H9 (cell line): ENCODE results near the gene DOHH. TPM values are rescaled to one million over a fixed set of nuclear protein-coding genes. Genes with fewer than 3 reads are reported as not detected.

Source experiments
- DNase-seq: peaks from one replicate; pipeline ENCODE4 v3.0.0-alpha.2; 2017
- H2AFZ ChIP-seq: one replicate; pipeline ENCODE4 v1.6.1; 2013; ENCODE audit warnings: mild to moderate bottlenecking, low read length, control low read depth, moderate library complexity
- H2AK5ac ChIP-seq: 2 replicates; pipeline ENCODE4 v1.6.1; 2013; ENCODE audit warnings: low read length, control low read depth, mixed read lengths; ENCODE audit not compliant: insufficient read length
- H2BK120ac ChIP-seq: one replicate; pipeline ENCODE4 v1.6.1; 2013; ENCODE audit warnings: low read depth, mild to moderate bottlenecking, low read length, control low read depth, inconsistent platforms; ENCODE audit not compliant: poor library complexity, severe bottlenecking
- H2BK12ac ChIP-seq: 2 replicates; pipeline ENCODE4 v1.6.1; 2013; ENCODE audit warnings: low read length, control low read depth, mixed read lengths, low read depth; ENCODE audit not compliant: insufficient read length
- H2BK15ac ChIP-seq: 2 replicates; pipeline ENCODE4 v1.6.1; 2013; ENCODE audit warnings: low read depth, low read length, control low read depth
- H2BK20ac ChIP-seq: one replicate; pipeline ENCODE4 v1.6.1; 2013; ENCODE audit warnings: low read depth, mild to moderate bottlenecking, low read length, control low read depth, inconsistent platforms; ENCODE audit not compliant: poor library complexity, severe bottlenecking
- H2BK5ac ChIP-seq: 2 replicates; pipeline ENCODE4 v1.6.1; 2013; ENCODE audit warnings: low read length, control low read depth, mixed read lengths; ENCODE audit not compliant: insufficient read length
- H3K14ac ChIP-seq: 2 replicates; pipeline ENCODE4 v1.6.1; 2013; ENCODE audit warnings: low read length, control low read depth; ENCODE audit not compliant: insufficient read depth
- H3K18ac ChIP-seq: 2 replicates; pipeline ENCODE4 v1.6.1; 2013; ENCODE audit warnings: low read depth, mild to moderate bottlenecking, mixed read lengths, low read length, control low read depth; ENCODE audit not compliant: insufficient read length
- H3K23ac ChIP-seq: 2 replicates; pipeline ENCODE4 v1.6.1; 2013; ENCODE audit warnings: low read length, control low read depth, mixed read lengths, low read depth; ENCODE audit not compliant: insufficient read length
- H3K23me2 ChIP-seq: 2 replicates; pipeline ENCODE4 v1.6.1; 2013; ENCODE audit warnings: low read depth, mild to moderate bottlenecking, mixed read lengths, low read length, control low read depth; ENCODE audit not compliant: insufficient read length, poor library complexity, severe bottlenecking
- H3K27ac ChIP-seq: 2 replicates; pipeline ENCODE4 v1.5.1; 2013; ENCODE audit warnings: low read length, control low read depth, mixed read lengths, low read depth; ENCODE audit not compliant: insufficient read length
- H3K27me3 ChIP-seq: 2 replicates; pipeline ENCODE4 v1.6.1; 2013; ENCODE audit warnings: low read length, control low read depth, inconsistent platforms; ENCODE audit not compliant: insufficient read depth
- H3K4ac ChIP-seq: 2 replicates; pipeline ENCODE4 v1.6.1; 2013; ENCODE audit warnings: low read depth, mild to moderate bottlenecking, control low read depth, inconsistent platforms, low read length, moderate library complexity
- H3K4me1 ChIP-seq: 2 replicates; pipeline ENCODE4 v1.6.1; 2013; ENCODE audit warnings: low read length, control low read depth, inconsistent platforms; ENCODE audit not compliant: insufficient read depth
- H3K4me2 ChIP-seq: 2 replicates; pipeline ENCODE4 v1.6.1; 2013; ENCODE audit warnings: low read length, control low read depth, mixed read lengths; ENCODE audit not compliant: insufficient read length, insufficient read depth
- H3K56ac ChIP-seq: 2 replicates; pipeline ENCODE4 v1.6.1; 2013; ENCODE audit warnings: low read depth, mild to moderate bottlenecking, mixed read lengths, low read length, control low read depth; ENCODE audit not compliant: insufficient read length
- H3K79me1 ChIP-seq: 2 replicates; pipeline ENCODE4 v1.6.1; 2013; ENCODE audit warnings: low read depth, mild to moderate bottlenecking, moderate library complexity, low read length, control low read depth, inconsistent platforms; ENCODE audit not compliant: insufficient read depth, poor library complexity, severe bottlenecking
- H3K79me2 ChIP-seq: 2 replicates; pipeline ENCODE4 v1.6.1; 2013; ENCODE audit warnings: low read length, control low read depth, inconsistent platforms; ENCODE audit not compliant: insufficient read depth
- H3K9ac ChIP-seq: 2 replicates; pipeline ENCODE4 v1.6.1; 2013; ENCODE audit warnings: low read length, control low read depth, mixed read lengths; ENCODE audit not compliant: insufficient read length; ENCODE audit errors: extremely low read depth
- H3K9me3 ChIP-seq: one replicate; pipeline ENCODE4 v1.6.1; 2013; ENCODE audit warnings: low read depth, low read length, inconsistent platforms; ENCODE audit not compliant: control insufficient read depth
- H3T11ph ChIP-seq: one replicate; pipeline ENCODE4 v1.6.1; 2013; ENCODE audit warnings: mild to moderate bottlenecking, low read length, control low read depth, inconsistent platforms
- H4K20me1 ChIP-seq: one replicate; pipeline ENCODE4 v1.6.1; 2013; ENCODE audit not compliant: control insufficient read depth, insufficient read length, insufficient read depth
- H4K5ac ChIP-seq: 2 replicates; pipeline ENCODE4 v1.6.1; 2013; ENCODE audit warnings: low read depth, mild to moderate bottlenecking, mixed read lengths, low read length, control low read depth; ENCODE audit not compliant: insufficient read length
- H4K8ac ChIP-seq: replicated peaks from 2 replicates; pipeline ENCODE4 v1.6.1; 2013; ENCODE audit warnings: low read length, control low read depth, mixed read lengths, low read depth; ENCODE audit not compliant: insufficient read length
- H4K91ac ChIP-seq: 2 replicates; pipeline ENCODE4 v1.6.1; 2013; ENCODE audit warnings: low read depth, mild to moderate bottlenecking, moderate library complexity, mixed read lengths, low read length, control low read depth; ENCODE audit not compliant: insufficient read length
- H3K27ac Mint-ChIP-seq, 3 experiments: 2 replicates in 2 of 3; 3 replicates in 1 of 3; pipeline ENCODE4 v1.8.0; 2020 to 2021; ENCODE audit warnings: mixed read lengths in 3 of 3, mild to moderate bottlenecking in 1 of 3, moderate library complexity in 1 of 3
- H3K27me3 Mint-ChIP-seq: 2 replicates; pipeline ENCODE4 v1.8.0; 2021; ENCODE audit warnings: low read depth, mild to moderate bottlenecking, moderate library complexity, mixed read lengths
- H3K36me3 Mint-ChIP-seq, 3 experiments: 2 replicates in 2 of 3; 3 replicates in 1 of 3; pipeline ENCODE4 v1.8.0; 2020 to 2021; ENCODE audit warnings: low read depth in 3 of 3, mixed read lengths in 3 of 3; ENCODE audit not compliant: insufficient read depth in 1 of 3
- H3K4me1 Mint-ChIP-seq, 2 experiments: 2 replicates each; pipeline ENCODE4 v1.8.0; 2020; ENCODE audit warnings: mixed read lengths in 2 of 2
- H3K4me3 Mint-ChIP-seq, 2 experiments: 2 replicates in 1 of 2; 3 replicates in 1 of 2; pipeline ENCODE4 v1.8.0; 2020 to 2021; ENCODE audit warnings: mild to moderate bottlenecking in 2 of 2, mixed read lengths in 2 of 2, moderate library complexity in 1 of 2
- H3K9me3 Mint-ChIP-seq, 2 experiments: 2 replicates in 1 of 2; 3 replicates in 1 of 2; pipeline ENCODE4 v1.8.0; 2020; ENCODE audit warnings: mild to moderate bottlenecking in 2 of 2, mixed read lengths in 2 of 2, moderate library complexity in 1 of 2
- CTCF ChIP-seq: fragments of 200-600 bp; sonication (generic); conservative IDR thresholded peaks from 3 replicates; pipeline ENCODE4 v1.8.0; 2021; ENCODE audit warnings: antibody characterized with exemption, mild to moderate bottlenecking
- WGBS: extraction: QIAGEN DNeasy Blood & Tissue Kit; methylation state at CpG from one replicate; pipeline ENCODE4 v1.1.7; 2013; ENCODE audit warnings: missing lambda C conversion rate, low lambda C conversion rate, mixed read lengths; ENCODE audit not compliant: insufficient read length; ENCODE audit errors: extremely low coverage; 5-methylcytosine and 5-hydroxymethylcytosine counted together
- total RNA-seq: library from RNA; stranded (reverse); gene quantifications from 2 replicates; pipeline ENCODE4 v1.2.1, GENCODE V29; 2021

DOHH gene
- total RNA-seq, 1 experiment from 2014 or later = 16.5 TPM

GRCh38 chr19:3494559-3494958 is 5.9 kb downstream of the DOHH start:
- no peak for DNase-seq
- Histone ChIP-seq H3K9me3 (no peaks in the 10 kb centered on the region), H4K8ac (no peak overlapping the region), H3K79me1 (no peaks in the 10 kb centered on the region), H3K27ac (no peak overlapping the region), H4K91ac (no peak overlapping the region), H2BK5ac (no peak overlapping the region), H3K18ac (no peak overlapping the region), H2AFZ (no peak overlapping the region), H2BK20ac (no peak overlapping the region), H3K9ac (no peak overlapping the region), H2BK12ac (no peak overlapping the region), H2BK15ac (no peak overlapping the region), H3K4me1 (no peaks in the 10 kb centered on the region), H3K4me2 (no peak overlapping the region), H3K4ac (no peak overlapping the region), H3K23ac (no peak overlapping the region), H3K56ac (no peak overlapping the region), H3K23me2 (no peaks in the 10 kb centered on the region), H4K5ac (no peak overlapping the region), H3K27me3 (no peaks in the 10 kb centered on the region), H3K79me2 (peaks cover 4% of the 10 kb centered on the region), H3K14ac (no peak overlapping the region), H3T11ph (no peak overlapping the region), H4K20me1 (no peaks in the 10 kb centered on the region), H2AK5ac (no peak overlapping the region), H2BK120ac (no peak overlapping the region)
- WGBS = no CpG with 5 or more reads among the region's 18 CpGs
- Mint-ChIP-seq H3K4me1 (peaks cover 3 to 4% of the 10 kb centered on the region in 2 experiments; a peak in 2 of 4 replicates), H3K9me3 (no peaks in the 10 kb centered on the region; a peak in 1 of 5 replicates), H3K4me3 (no peak overlapping the region), H3K27ac (peak overlapping the region in 1 of 3 experiments; percentile 84; a peak in 1 of 7 replicates), H3K27me3 (no peaks in the 10 kb centered on the region), H3K36me3 (peaks cover 20 to 51% (median 41%) of the 10 kb centered on the region in 3 experiments; a peak in 6 of 7 replicates)
- no peak for TF ChIP-seq CTCF
